Activated CD4-positive, alpha-beta T cell treated with anti-CD3 and anti-CD28 coated beads, Interleukin-2, amount 50 U/mL, for 16 hours (primary cell): ENCODE results near the gene SLC17A9.

Experiments
- DNase-seq: peaks from one replicate; pipeline ENCODE4 v3.0.0-alpha.2; 2020

Gene SLC17A9

GRCh38 chr20:62969939-62970306, 17.4 kb downstream of the SLC17A9 start:
- DNase-seq: no peak

- DNase-seq: no peak
Observed at GRCh38 chr20:62970307-62971210, 18.1 kb downstream of the SLC17A9 start.

GRCh38 chr20:62971211-62971949, 18.9 kb downstream of the SLC17A9 start:
- no peak for DNase-seq

DNA sequence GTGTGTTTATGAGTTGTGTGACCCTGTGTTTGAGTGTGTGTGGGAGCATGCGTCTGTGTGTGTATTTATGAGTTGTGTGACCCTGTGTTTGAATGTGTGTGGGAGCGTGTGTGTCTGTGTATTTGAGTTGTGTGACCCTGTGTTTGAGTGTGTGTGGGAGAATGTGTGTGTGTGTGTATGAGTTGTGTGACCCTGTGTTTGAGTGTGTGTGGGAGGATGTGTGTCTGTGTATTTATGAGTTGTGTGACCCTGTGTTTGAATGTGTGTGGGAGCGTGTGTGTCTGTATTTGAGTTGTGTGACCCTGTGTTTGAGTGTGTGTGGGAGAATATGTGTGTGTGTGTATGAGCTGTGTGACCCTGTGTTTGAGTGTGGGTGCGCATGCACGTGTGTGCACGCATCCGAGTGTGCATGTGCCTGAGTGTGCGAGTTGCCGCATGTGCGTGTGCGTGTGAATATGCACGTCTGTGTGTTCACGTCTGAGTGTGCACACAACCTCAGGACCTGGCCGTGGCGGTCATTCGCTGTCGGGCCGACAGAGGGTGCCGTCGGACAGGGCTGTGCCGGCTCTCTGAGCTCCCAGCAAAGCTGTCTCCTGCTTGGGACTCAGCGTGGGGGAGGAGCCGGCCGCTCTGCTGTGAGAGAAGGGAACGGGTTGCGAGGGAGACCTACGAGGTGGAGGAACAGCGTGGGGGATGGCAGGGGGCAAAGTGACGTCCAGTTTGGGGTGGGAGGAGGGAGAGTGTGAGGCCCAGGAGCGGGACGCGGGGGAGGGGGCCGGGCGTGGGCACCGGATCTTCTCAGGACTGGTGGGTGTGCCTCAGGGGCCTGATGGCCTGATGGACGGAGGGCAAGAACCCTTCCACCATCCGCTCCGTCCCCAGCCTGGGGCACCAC, 19.7 kb downstream of the SLC17A9 start:
- DNase-seq: peak; percentile 86

DNA sequence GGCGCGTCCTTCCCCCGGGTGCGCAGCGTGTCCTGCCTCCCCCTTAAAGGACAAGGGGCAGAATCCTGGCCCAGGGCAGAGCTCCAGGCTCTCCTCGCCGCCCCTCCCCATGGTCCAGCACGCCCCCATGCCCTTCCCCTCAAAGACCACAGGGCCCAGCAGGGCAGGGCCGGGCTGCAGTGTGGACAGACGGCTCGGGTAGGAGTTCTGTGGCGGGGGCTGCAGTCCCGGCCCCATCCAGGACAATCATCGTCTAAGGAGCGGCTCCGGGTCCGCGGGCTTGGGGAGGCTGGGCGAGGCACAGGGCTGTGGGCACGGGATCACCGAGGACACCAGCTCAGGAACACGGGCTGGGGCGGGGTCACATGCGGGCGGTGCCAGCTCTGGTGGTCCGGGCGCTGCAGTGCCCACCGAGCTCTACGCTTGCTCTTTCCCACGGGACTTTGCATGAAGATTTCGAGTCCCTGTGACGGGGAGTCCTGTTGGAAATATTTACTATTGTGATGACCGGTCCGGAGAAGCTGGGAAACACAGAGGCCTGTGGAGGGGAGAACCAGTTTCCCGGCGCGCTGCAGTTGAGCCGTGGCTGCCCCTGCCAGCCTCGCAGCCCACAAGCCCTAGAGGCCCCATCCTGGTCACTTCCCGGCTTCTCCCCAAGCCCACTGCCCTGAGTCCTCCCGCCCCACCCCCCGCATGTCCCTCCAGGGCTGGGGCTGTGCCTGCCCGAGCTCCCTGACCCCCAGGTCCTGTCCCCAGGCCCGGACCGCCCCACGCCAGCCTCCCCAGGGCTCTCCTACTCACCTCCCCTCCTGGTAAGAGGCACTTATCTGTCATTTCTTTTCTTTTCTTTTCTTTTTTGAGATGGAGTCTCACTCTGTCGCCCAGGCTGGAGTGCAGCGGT, 20.6 kb downstream of the SLC17A9 start:
- no peak for DNase-seq

DNA sequence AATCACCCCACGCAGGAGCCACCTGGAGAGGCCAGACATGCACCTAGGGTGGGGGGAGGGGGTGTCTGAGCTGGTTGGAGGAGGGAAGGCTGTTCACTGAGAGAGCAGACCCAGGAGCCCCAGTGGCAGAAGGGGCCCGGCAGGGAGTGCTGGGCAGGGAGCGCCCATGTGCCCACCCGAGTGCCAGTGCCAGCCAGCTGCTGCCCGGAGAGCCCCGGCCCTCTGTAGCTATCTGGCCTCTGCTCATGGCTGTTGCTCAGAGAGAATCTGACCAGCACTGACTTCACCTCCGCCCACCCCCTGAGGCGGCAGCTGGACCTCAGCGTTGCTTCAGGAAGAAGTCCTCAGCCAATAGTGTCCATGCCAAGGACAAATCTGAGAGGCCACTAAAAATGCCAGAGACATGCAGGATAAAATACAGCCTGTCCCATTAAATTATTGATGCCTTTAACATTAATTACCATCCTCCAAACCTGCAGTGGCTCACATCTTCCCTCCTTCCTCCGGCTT, 22.8 kb downstream of the SLC17A9 start:
- DNase-seq: no peak

- DNase-seq: no peak
Observed at GRCh38 chr20:62975812-62976508, 23.5 kb downstream of the SLC17A9 start.

GRCh38 chr20:62976886-62977285, 24.4 kb downstream of the SLC17A9 start:
- DNase-seq: no peak

GRCh38 chr20:62977613-62978560, 25.4 kb downstream of the SLC17A9 start:
- DNase-seq: peak; percentile 92

- no peak for DNase-seq
Observed at GRCh38 chr20:62978561-62978943, 26.0 kb downstream of the SLC17A9 start.

DNA sequence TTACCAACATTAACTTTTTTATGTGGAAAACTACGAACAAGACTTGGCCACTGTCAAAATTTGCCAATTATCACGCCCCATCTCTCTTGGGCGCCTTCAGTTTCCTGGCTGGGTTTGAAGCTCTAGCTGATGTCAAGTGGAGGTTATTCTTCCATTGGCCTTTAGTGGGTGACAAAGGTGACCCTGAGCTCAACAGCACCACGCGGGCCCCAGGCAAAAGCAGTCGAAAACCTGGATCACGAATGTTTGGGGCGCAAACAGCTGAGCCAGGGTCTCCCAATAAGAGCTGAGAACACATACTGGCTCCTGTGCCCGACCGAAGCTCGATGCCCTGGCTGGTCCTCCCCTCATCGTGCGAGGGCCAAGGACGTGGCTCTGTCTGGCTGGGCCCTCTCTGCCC, 26.8 kb downstream of the SLC17A9 start:
- DNase-seq: no peak

GRCh38 chr20:62979876-62980373, 27.4 kb downstream of the SLC17A9 start:
- DNase-seq: no peak

- no peak for DNase-seq
Observed at GRCh38 chr20:62980380-62980960, 28.0 kb downstream of the SLC17A9 start.

DNA sequence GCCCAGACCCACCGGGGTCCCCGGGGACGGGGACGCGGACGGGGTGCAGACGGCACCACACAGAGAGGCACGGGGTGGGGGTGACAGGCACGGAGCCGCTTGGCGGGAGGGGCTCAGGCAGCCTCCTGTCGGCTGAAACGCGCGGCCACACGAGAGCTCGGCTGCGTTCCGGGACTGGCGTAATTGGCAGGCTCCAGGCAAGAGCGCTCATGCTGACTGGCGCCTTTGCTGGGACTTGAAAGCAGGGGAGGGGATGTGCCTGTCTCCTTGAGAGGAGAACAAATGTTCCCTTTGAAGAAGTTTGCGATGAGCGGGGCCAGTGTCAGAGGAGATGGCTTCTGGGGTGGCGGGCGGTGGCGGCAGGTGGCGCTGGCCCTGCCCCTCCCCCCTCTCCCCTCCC, 28.5 kb downstream of the SLC17A9 start:
- DNase-seq: peak; percentile 21

DNA sequence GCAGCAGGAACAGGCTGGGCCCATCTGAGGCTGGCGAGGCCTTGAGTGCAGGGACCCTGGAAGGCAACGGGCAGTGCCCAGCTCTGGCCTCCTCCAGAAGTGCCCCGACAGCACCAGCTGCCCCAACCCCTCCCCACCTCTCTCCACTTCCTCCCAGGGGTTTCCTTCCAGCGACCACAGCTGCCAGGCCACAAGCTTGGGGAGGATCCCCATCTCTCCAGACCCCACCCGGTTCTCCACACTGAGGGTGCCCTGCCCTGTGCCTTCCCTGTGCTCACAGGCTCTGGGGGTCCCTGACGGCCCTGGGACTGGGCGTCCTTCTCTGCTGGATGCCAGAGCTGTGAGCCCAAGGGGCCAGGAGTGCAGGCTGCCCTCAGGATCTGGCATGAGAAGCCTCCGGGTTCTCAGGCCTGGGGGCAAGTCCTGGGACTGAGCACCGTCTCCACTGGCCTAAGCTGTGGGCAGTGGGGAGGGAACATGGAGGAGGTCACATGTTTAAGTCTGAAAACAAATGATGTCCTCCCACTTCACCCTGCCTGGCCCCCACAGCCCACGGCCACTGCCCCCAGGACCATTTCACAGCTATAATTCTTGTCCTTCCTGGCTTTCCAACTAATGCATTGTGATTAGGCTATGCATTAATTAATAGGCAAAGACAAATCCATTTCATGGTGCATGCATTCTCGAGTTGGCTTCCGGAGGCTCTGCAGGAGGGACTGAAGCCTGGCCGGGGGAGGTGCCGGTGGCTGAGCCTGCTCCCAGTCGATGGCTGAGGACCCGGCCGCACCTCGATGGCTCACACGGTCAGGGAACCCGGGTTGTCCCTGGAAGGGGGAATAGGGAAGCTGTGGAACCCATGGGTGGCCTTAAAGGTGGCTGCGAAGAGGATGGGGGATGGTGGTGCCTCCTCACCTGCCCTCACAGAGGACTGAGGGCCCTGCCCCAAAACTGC, 29.9 kb downstream of the SLC17A9 start:
- no peak for DNase-seq

GRCh38 chr20:62983210-62983609, 30.7 kb downstream of the SLC17A9 start:
- no peak for DNase-seq

GRCh38 chr20:62984666-62985443, 32.3 kb downstream of the SLC17A9 start:
- no peak for DNase-seq

DNA sequence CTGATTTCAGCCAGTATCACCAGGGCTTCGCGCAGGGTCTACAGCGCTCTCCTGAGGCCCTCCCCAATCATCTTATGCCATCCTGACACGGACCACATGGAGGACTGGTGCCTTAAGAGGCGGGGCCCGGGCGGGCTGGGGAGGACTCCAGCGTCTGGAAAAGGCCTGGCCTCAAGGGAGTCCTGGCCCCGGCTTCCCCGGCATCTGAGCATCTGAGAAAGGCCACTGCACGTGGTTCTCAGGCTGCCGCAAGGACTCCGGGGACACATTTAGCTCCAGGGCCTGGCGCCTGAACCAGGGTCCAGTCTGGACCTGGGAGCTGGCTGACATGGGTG, 32.9 kb downstream of the SLC17A9 start:
- DNase-seq: no peak
